IMR-90 (cell line): ENCODE measurements around the gene MYOF. TPM values are rescaled to one million over a fixed set of nuclear protein-coding genes. Genes with fewer than 3 reads are reported as not detected.
"Not testable (repeated sequence)": the region's sequence is repeated elsewhere in the genome, so short reads cannot be mapped to it uniquely, and the experiment has no call there.

Experiments
- ATAC-seq: fragments of 200-7000 bp; cut with Tn5 transposase; 2 replicates; pipeline ENCODE4 v1.9.1; 2020; ENCODE audit warnings: low read depth, mild to moderate bottlenecking, moderate library complexity
- BruUV-seq: library from RNA; stranded (reverse); fragments of 400-500 nt; replicated peaks from 2 replicates; lab custom pipeline; 2021; lab: Mats Ljungman, UMichigan
- CTCF ChIA-PET: fragments of 300-600 bp; formaldehyde crosslinking; extraction: SDS; loops from one replicate; lab custom pipeline; 2021; ENCODE audit warnings: antibody characterized with exemption; lab: Yijun Ruan, JAX
- POLR2A ChIA-PET: fragments of 300-600 bp; sonication (Branson Sonifier 250); formaldehyde crosslinking; loops from one replicate; lab custom pipeline; 2022; ENCODE audit warnings: antibody characterized with exemption; ENCODE audit not compliant: unreplicated experiment; lab: Charles Lee
- DNase-seq: peaks from one replicate; pipeline ENCODE4 v3.0.0; 2013
- H2AFZ ChIP-seq: replicated peaks from 2 replicates; pipeline ENCODE3; 2013; ENCODE audit warnings: low read length, mild to moderate bottlenecking; ENCODE audit not compliant: poor library complexity
- H2AK5ac ChIP-seq: 2 replicates; pipeline ENCODE4 v1.6.1; 2013; ENCODE audit warnings: low read depth, low read length, inconsistent platforms
- H2AK9ac ChIP-seq: replicated peaks from 2 replicates; pipeline ENCODE3; 2013; ENCODE audit warnings: mild to moderate bottlenecking, low read depth, low read length, moderate library complexity; ENCODE audit not compliant: poor library complexity
- H2BK120ac ChIP-seq: 2 replicates; pipeline ENCODE4 v1.6.1; 2013; ENCODE audit warnings: low read depth, low read length, inconsistent platforms
- H2BK15ac ChIP-seq: 3 replicates; pipeline ENCODE4 v1.6.1; 2013; ENCODE audit warnings: low read depth, low read length, inconsistent platforms
- H2BK20ac ChIP-seq: 2 replicates; pipeline ENCODE4 v1.6.1; 2013; ENCODE audit warnings: low read depth, mild to moderate bottlenecking, inconsistent platforms, low read length, moderate library complexity
- H2BK5ac ChIP-seq: 2 replicates; pipeline ENCODE4 v1.6.1; 2013; ENCODE audit warnings: mild to moderate bottlenecking, low read depth, low read length, inconsistent platforms; ENCODE audit not compliant: poor library complexity, severe bottlenecking
- H3K14ac ChIP-seq: replicated peaks from 2 replicates; pipeline ENCODE4 v1.6.1; 2013; ENCODE audit warnings: low read depth, low read length, inconsistent platforms
- H3K18ac ChIP-seq: 2 replicates; pipeline ENCODE4 v1.6.1; 2013; ENCODE audit warnings: low read depth, low read length, control low read depth
- H3K23ac ChIP-seq: 2 replicates; pipeline ENCODE4 v1.6.1; 2013; ENCODE audit warnings: low read depth, low read length, inconsistent platforms
- H3K27ac ChIP-seq: 2 replicates; pipeline ENCODE4 v1.5.1; 2013; ENCODE audit warnings: mild to moderate bottlenecking, control low read depth, low read length; ENCODE audit not compliant: insufficient read depth
- H3K27me3 ChIP-seq: 2 replicates; pipeline ENCODE4 v1.6.1; 2013; ENCODE audit warnings: low read length; ENCODE audit not compliant: control insufficient read depth, insufficient read depth
- H3K36me3 ChIP-seq: 2 replicates; pipeline ENCODE4 v1.6.1; 2013; ENCODE audit warnings: low read length, mixed read lengths; ENCODE audit not compliant: control insufficient read depth, insufficient read depth
- H3K4ac ChIP-seq: 2 replicates; pipeline ENCODE4 v1.6.1; 2013; ENCODE audit warnings: low read depth, low read length, inconsistent platforms
- H3K4me1 ChIP-seq: 2 replicates; pipeline ENCODE4 v1.6.1; 2013; ENCODE audit warnings: low read length, mixed read lengths; ENCODE audit not compliant: control insufficient read depth, insufficient read depth
- H3K4me2 ChIP-seq: 2 replicates; pipeline ENCODE4 v1.6.1; 2013; ENCODE audit warnings: low read depth, mild to moderate bottlenecking, control low read depth, low read length, moderate library complexity
- H3K4me3 ChIP-seq: 2 replicates; pipeline ENCODE4 v1.5.1; 2013; ENCODE audit warnings: low read depth, mild to moderate bottlenecking, control low read depth, low read length, moderate library complexity; ENCODE audit not compliant: insufficient read depth
- H3K56ac ChIP-seq: 2 replicates; pipeline ENCODE4 v1.6.1; 2013; ENCODE audit warnings: low read length, inconsistent platforms; ENCODE audit not compliant: insufficient read depth; ENCODE audit errors: extremely low read depth
- H3K79me1 ChIP-seq, 2 experiments: 2 replicates each; pipeline ENCODE4 v1.6.1; 2013; ENCODE audit warnings: low read length in 2 of 2, inconsistent platforms in 1 of 2, low read depth in 1 of 2
- H3K9ac ChIP-seq: 2 replicates; pipeline ENCODE4 v1.6.1; 2013; ENCODE audit warnings: low read depth, low read length, control low read depth
- H3K9me1 ChIP-seq: 2 replicates; pipeline ENCODE4 v1.6.1; 2013; ENCODE audit warnings: low read length, inconsistent platforms; ENCODE audit not compliant: insufficient read depth
- H3K9me3 ChIP-seq: 2 replicates; pipeline ENCODE4 v1.6.1; 2013; ENCODE audit warnings: low read length; ENCODE audit not compliant: control insufficient read depth, insufficient read depth
- H4K20me1 ChIP-seq: 2 replicates; pipeline ENCODE4 v1.6.1; 2013; ENCODE audit warnings: low read length, inconsistent platforms; ENCODE audit not compliant: insufficient read depth
- H4K5ac ChIP-seq: 2 replicates; pipeline ENCODE4 v1.6.1; 2013; ENCODE audit warnings: mild to moderate bottlenecking, low read depth, low read length, control low read depth
- H4K8ac ChIP-seq, 2 experiments: 2 replicates each; pipeline ENCODE4 v1.6.1; 2013; ENCODE audit warnings: low read depth in 2 of 2, low read length in 2 of 2, control low read depth in 1 of 2, inconsistent platforms in 1 of 2
- H4K91ac ChIP-seq: 2 replicates; pipeline ENCODE4 v1.6.1; 2013; ENCODE audit warnings: low read depth, low read length, inconsistent platforms; ENCODE audit not compliant: insufficient read depth
- CHD1 ChIP-seq: IDR thresholded peaks from 2 replicates; pipeline ENCODE4 v1.6.1; 2012; ENCODE audit warnings: low read depth, low read length, improper control_type of control experiment
- CTCF ChIP-seq: conservative IDR thresholded peaks from 2 replicates; pipeline ENCODE4 v1.5.1; 2012; ENCODE audit warnings: mild to moderate bottlenecking, low read depth, low read length, improper control_type of control experiment
- FOS ChIP-seq: fragments of 150-350 bp; IDR thresholded peaks from 2 replicates; pipeline ENCODE4 v1.6.1; 2016; ENCODE audit warnings: low read depth, low read length
- POLR2A ChIP-seq: IDR thresholded peaks from 2 replicates; pipeline ENCODE4 v1.6.1; 2012; ENCODE audit warnings: mild to moderate bottlenecking, low read depth, low read length
- RAD21 ChIP-seq: IDR thresholded peaks from 2 replicates; pipeline ENCODE4 v1.6.1; 2012; ENCODE audit warnings: low read length, improper control_type of control experiment
- RCOR1 ChIP-seq: IDR thresholded peaks from 2 replicates; pipeline ENCODE4 v1.6.1; 2012; ENCODE audit warnings: mild to moderate bottlenecking, low read length, improper control_type of control experiment; ENCODE audit not compliant: insufficient replicate concordance
- SMC3 ChIP-seq: fragments of 150-350 bp; IDR thresholded peaks from 2 replicates; pipeline ENCODE4 v1.6.1; 2016; ENCODE audit warnings: low read depth, mild to moderate bottlenecking, antibody characterized with exemption, low read length, moderate library complexity
- WGBS, 2 experiments: methylation state at CpG; one replicate each; pipeline versions ENCODE4 v1.1.5 to v1.1.7; 2013; ENCODE audit warnings: missing lambda C conversion rate in 2 of 2; ENCODE audit not compliant: insufficient read length in 1 of 2; ENCODE audit errors: extremely low coverage in 2 of 2; 5-methylcytosine and 5-hydroxymethylcytosine counted together
- dilution Hi-C: fragments of 300-500 bp; cut with HindIII; formaldehyde crosslinking; loops from one replicate; pipeline ENCODE4 v1.14.3; 2018; ENCODE audit warnings: low sequenced_read_pairs; ENCODE audit not compliant: unreplicated experiment
- in situ Hi-C: fragments of 300-500 bp; cut with MboI; formaldehyde crosslinking; loops from 3 replicates; pipeline ENCODE4 v1.14.3; 2019; ENCODE audit warnings: low sequenced_read_pairs, inconsistent platforms, mixed read lengths
- intact Hi-C: fragments of 100-400 bp; cut with micrococcal nuclease; formaldehyde crosslinking; loops from 2 replicates; pipeline ENCODE4 v1.10.0; 2022
- polyA plus RNA-seq, 3 experiments: library from polyadenylated mRNA; depleted of rRNA; stranded (reverse); fragments of >200 nt; gene quantifications; 2 replicates each; pipeline ENCODE4 v1.2.3, GENCODE V29; 2012; ENCODE audit warnings: low replicate concordance in 1 of 3
- total RNA-seq: library from RNA; depleted of rRNA; stranded (reverse); fragments of >200 nt; gene quantifications from 2 replicates; pipeline ENCODE4 v1.2.3, GENCODE V29; 2012

Gene MYOF
- total and polyA plus RNA-seq, 2 of the 4 experiments (the other 2 are of a cell fraction) = 221 to 281 TPM

GRCh38 chr10:93443481-93443880 lies 38.7 kb downstream of the MYOF start:
- in situ Hi-C loops (no loop called here), intact Hi-C loops (no loop called here), dilution Hi-C loops (no loop called here)
- H3K79me1 ChIP-seq = peaks cover 35 to 66% of the 10 kb centered on the region in 2 experiments
- H4K5ac ChIP-seq = peak overlapping the region; percentile 54; the same call in 1 of the 2 replicates
- no peak overlapping the region for H3K4me3 ChIP-seq
- POLR2A ChIA-PET = no interaction called here
- H2AK9ac ChIP-seq = no peak overlapping the region
- WGBS, 2 experiments = no CpG with 5 or more reads among the region's 1 CpG
- no peak overlapping the region for H2BK20ac ChIP-seq
- no peaks in the 10 kb centered on the region for H3K9me3 ChIP-seq
- peak overlapping the region; percentile 18; the same call in 1 of the 2 replicates for H2AK5ac ChIP-seq
- H4K20me1 ChIP-seq = peaks cover 10% of the 10 kb centered on the region; the same call in 1 of the 2 replicates
- TF ChIP-seq CTCF (no peak), CHD1 (no peak), RCOR1 (no peak), SMC3 (no peak), POLR2A (no peak), RAD21 (no peak), FOS (no peak)
- peak overlapping the region; percentile 76 for H2BK5ac ChIP-seq
- peak overlapping the region; percentile 57; the same call in 1 of the 2 replicates for H3K23ac ChIP-seq
- H2BK15ac ChIP-seq = no peak overlapping the region; the same call in 2 of the 3 replicates
- CTCF ChIA-PET = no interaction called here
- peak overlapping the region; percentile 30 for H3K4ac ChIP-seq
- H3K9ac ChIP-seq = peak overlapping the region; percentile 22; the same call in 1 of the 2 replicates
- peaks cover 19% of the 10 kb centered on the region for H3K36me3 ChIP-seq
- no peak overlapping the region for H2AFZ ChIP-seq
- H2BK120ac ChIP-seq = peak overlapping the region; percentile 35; the same call in 1 of the 2 replicates
- H4K91ac ChIP-seq = no peak overlapping the region; the same call in 1 of the 2 replicates
- H3K9me1 ChIP-seq = peaks cover 18% of the 10 kb centered on the region
- H3K4me2 ChIP-seq = no peak overlapping the region
- 0 out of 2 replicates have a peak overlapping the region, but pooled peaks have one; percentile 24 for H3K14ac ChIP-seq
- peaks cover 31% of the 10 kb centered on the region for H3K4me1 ChIP-seq
- ATAC-seq (no peak), DNase-seq (no peak)
- no TSS peak for BruUV-seq
- H3K56ac ChIP-seq = no peak overlapping the region
- H4K8ac ChIP-seq = peak overlapping the region; percentile 53 to 57; a peak in 3 of 4 replicates
- peak overlapping the region; percentile 16 for H3K18ac ChIP-seq
- H3K27ac ChIP-seq = peak overlapping the region; percentile 58; the same call in 1 of the 2 replicates
- no peaks in the 10 kb centered on the region for H3K27me3 ChIP-seq

- H3K4me2 ChIP-seq, H3K27me3 ChIP-seq, H3K56ac ChIP-seq, H2AK5ac ChIP-seq, H3K14ac ChIP-seq, H2BK120ac ChIP-seq, H2AFZ ChIP-seq, H3K18ac ChIP-seq, dilution Hi-C loops, H3K4me3 ChIP-seq, intact Hi-C loops, ATAC-seq, CTCF ChIA-PET, BruUV-seq, in situ Hi-C loops, H2BK20ac ChIP-seq, H2AK9ac ChIP-seq, H4K5ac ChIP-seq, H3K9me3 ChIP-seq, H4K91ac ChIP-seq, H3K9ac ChIP-seq, H3K23ac ChIP-seq, H2BK15ac ChIP-seq, DNase-seq: not testable (repeated sequence)
- peaks cover 42 to 66% of the 10 kb centered on the region in 2 experiments for H3K79me1 ChIP-seq
- H4K8ac ChIP-seq = 0 out of 4 replicates have a peak overlapping the region, but pooled peaks of 1 of the 2 experiments have one; percentile 43
- H3K27ac ChIP-seq = peak overlapping the region; percentile 61; the same call in 1 of the 2 replicates
- POLR2A ChIA-PET = interaction anchor here (0.6 kb wide), 1 partner anchor 38 kb away, joined by 3 read pairs; no protein-coding TSS in a partner anchor
- WGBS, 2 experiments = 90% methylated on average over 4 of the region's 10 CpGs; no CpG with 5 or more reads in 1 of the 2 experiments
- peaks cover 39% of the 10 kb centered on the region for H3K4me1 ChIP-seq
- peak overlapping the region; percentile 32; the same call in 1 of the 2 replicates for H3K4ac ChIP-seq
- peak overlapping the region; percentile 87 for H2BK5ac ChIP-seq
- peaks cover 26% of the 10 kb centered on the region for H3K9me1 ChIP-seq
- H4K20me1 ChIP-seq = peaks cover 10% of the 10 kb centered on the region; the same call in 1 of the 2 replicates
- peaks cover 17% of the 10 kb centered on the region; the same call in 1 of the 2 replicates for H3K36me3 ChIP-seq
Measured at GRCh38 chr10:93442721-93443120, 39.4 kb downstream of the MYOF start.
